Mesenchymal stem cell (in vitro differentiated cells and primary cell): ENCODE results near the gene CTRL.

ENCODE experiments used
- DNase-seq: peaks from one replicate; pipeline ENCODE4 v3.0.0-alpha.2; 2013
- H2AFZ ChIP-seq: one replicate; pipeline ENCODE4 v1.6.1; 2013; ENCODE audit warnings: low read depth, mild to moderate bottlenecking, control low read depth, inconsistent platforms, low read length, moderate library complexity
- H2AK5ac ChIP-seq: 2 replicates; pipeline ENCODE4 v1.6.1; 2013; ENCODE audit warnings: low read length, moderate library complexity, mild to moderate bottlenecking, inconsistent platforms; ENCODE audit not compliant: severe bottlenecking
- H2BK120ac ChIP-seq: one replicate; pipeline ENCODE4 v1.6.1; 2013; ENCODE audit warnings: low read depth, mild to moderate bottlenecking, inconsistent platforms, low read length, moderate library complexity
- H2BK12ac ChIP-seq, 2 experiments: one replicate each; pipeline ENCODE4 v1.6.1; 2013; ENCODE audit warnings: inconsistent platforms in 2 of 2, low read length in 2 of 2, mild to moderate bottlenecking in 2 of 2, moderate library complexity in 2 of 2, control low read depth in 1 of 2
- H2BK15ac ChIP-seq: one replicate; pipeline ENCODE4 v1.6.1; 2013; ENCODE audit warnings: mild to moderate bottlenecking, low read depth, inconsistent platforms; ENCODE audit not compliant: poor library complexity, severe bottlenecking
- H2BK5ac ChIP-seq: 2 replicates; pipeline ENCODE4 v1.6.1; 2013; ENCODE audit warnings: low read depth, mild to moderate bottlenecking, low read length, control low read depth, inconsistent platforms; ENCODE audit not compliant: poor library complexity, severe bottlenecking
- H3K14ac ChIP-seq, 2 experiments: one replicate each; pipeline ENCODE4 v1.6.1; 2013; ENCODE audit warnings: inconsistent platforms in 2 of 2, low read length in 2 of 2, control low read depth in 1 of 2, mild to moderate bottlenecking in 1 of 2, moderate library complexity in 1 of 2
- H3K18ac ChIP-seq, 2 experiments: one replicate each; pipeline ENCODE4 v1.6.1; 2013; ENCODE audit warnings: inconsistent platforms in 2 of 2, low read length in 2 of 2, control low read depth in 1 of 2, low read depth in 1 of 2, mild to moderate bottlenecking in 1 of 2
- H3K23ac ChIP-seq, 2 experiments: one replicate each; pipeline ENCODE4 v1.6.1; 2013; ENCODE audit warnings: inconsistent platforms in 2 of 2, low read length in 2 of 2, mild to moderate bottlenecking in 2 of 2, moderate library complexity in 2 of 2, control low read depth in 1 of 2
- H3K27ac ChIP-seq: 2 replicates; pipeline ENCODE4 v1.5.1; 2013; ENCODE audit warnings: mild to moderate bottlenecking, moderate library complexity, low read length, control low read depth, inconsistent platforms; ENCODE audit not compliant: poor library complexity, severe bottlenecking
- H3K27me3 ChIP-seq, 2 experiments: 2 replicates each; pipeline versions ENCODE4 v1.6.1 to v1.7.0; 2013; ENCODE audit warnings: low read length in 2 of 2, mild to moderate bottlenecking in 2 of 2, moderate library complexity in 2 of 2, control low read depth in 1 of 2, inconsistent platforms in 1 of 2; ENCODE audit not compliant: control insufficient read depth in 1 of 2, insufficient read depth in 1 of 2
- H3K36me3 ChIP-seq, 2 experiments: 2 replicates each; pipeline versions ENCODE4 v1.6.1 to v1.7.0; 2013; ENCODE audit warnings: low read length in 2 of 2, control low read depth in 1 of 2, inconsistent platforms in 1 of 2, low read depth in 1 of 2, mild to moderate bottlenecking in 1 of 2; ENCODE audit not compliant: insufficient read depth in 2 of 2, control insufficient read depth in 1 of 2
- H3K4ac ChIP-seq, 2 experiments: one replicate each; pipeline ENCODE4 v1.6.1; 2013; ENCODE audit warnings: inconsistent platforms in 2 of 2, low read length in 2 of 2, mild to moderate bottlenecking in 2 of 2, moderate library complexity in 2 of 2, control low read depth in 1 of 2, low read depth in 1 of 2
- H3K4me1 ChIP-seq: 2 replicates; pipeline ENCODE4 v1.6.1; 2013; ENCODE audit warnings: low read depth, low read length, control low read depth; ENCODE audit not compliant: control insufficient read depth, insufficient read depth
- H3K4me2 ChIP-seq: 2 replicates; pipeline ENCODE4 v1.6.1; 2013; ENCODE audit warnings: low read length, mild to moderate bottlenecking, inconsistent platforms; ENCODE audit not compliant: poor library complexity, severe bottlenecking
- H3K4me3 ChIP-seq, 2 experiments: 2 replicates each; pipeline versions ENCODE4 v1.5.1 to v1.7.0; 2013; ENCODE audit warnings: low read length in 2 of 2, mild to moderate bottlenecking in 2 of 2, control low read depth in 1 of 2, low read depth in 1 of 2; ENCODE audit not compliant: insufficient read depth in 1 of 2
- H3K79me1 ChIP-seq: replicated peaks from 2 replicates; pipeline ENCODE4 v1.6.1; 2013; ENCODE audit warnings: mild to moderate bottlenecking, control low read depth, low read length, inconsistent platforms; ENCODE audit not compliant: poor library complexity, severe bottlenecking
- H3K9ac ChIP-seq: 2 replicates; pipeline ENCODE4 v1.7.0; 2013; ENCODE audit warnings: mild to moderate bottlenecking, low read length, moderate library complexity
- H3K9me3 ChIP-seq: 2 replicates; pipeline ENCODE4 v1.7.0; 2013; ENCODE audit warnings: mild to moderate bottlenecking, low read length; ENCODE audit not compliant: control insufficient read depth
- H4K8ac ChIP-seq: one replicate; pipeline ENCODE4 v1.6.1; 2013; ENCODE audit warnings: inconsistent platforms, mild to moderate bottlenecking, low read length, moderate library complexity
- H4K91ac ChIP-seq: one replicate; pipeline ENCODE4 v1.6.1; 2013; ENCODE audit warnings: mild to moderate bottlenecking, low read length, inconsistent platforms
- WGBS: methylation state at CpG from one replicate; pipeline ENCODE4 v1.1.7; 2013; ENCODE audit warnings: mixed read lengths; 5-methylcytosine and 5-hydroxymethylcytosine counted together

The CTRL gene

GRCh38 chr16:67930191-67930590, 1.5 kb downstream of the CTRL start:
- Histone ChIP-seq H3K27me3 (no peaks in the 10 kb centered on the region), H2BK120ac (no peak overlapping the region), H3K14ac (no peak overlapping the region), H3K4me3 (no peak overlapping the region), H4K8ac (no peak overlapping the region), H3K4ac (no peak overlapping the region), H2BK5ac (no peak overlapping the region), H3K18ac (no peak overlapping the region), H4K91ac (no peak overlapping the region), H2AK5ac (no peak overlapping the region), H3K36me3 (peaks cover 59 to 69% of the 10 kb centered on the region in 2 experiments), H3K9me3 (no peaks in the 10 kb centered on the region), H2BK15ac (no peak overlapping the region), H3K4me2 (no peak overlapping the region), H2BK12ac (no peak overlapping the region), H3K27ac (no peak overlapping the region), H3K23ac (no peak overlapping the region), H2AFZ (no peak overlapping the region), H3K79me1 (peaks cover 39% of the 10 kb centered on the region), H3K4me1 (peaks cover 26% of the 10 kb centered on the region), H3K9ac (no peak overlapping the region)
- DNase-seq, result no peak
- WGBS, result 93% methylated on average over 14 of the region's 14 CpGs

GRCh38 chr16:67928561-67929364, 2.9 kb downstream of the CTRL start:
- Histone ChIP-seq H2BK120ac (no peak overlapping the region), H4K8ac (peak overlapping the region; percentile 56), H3K14ac (no peak overlapping the region), H3K9ac (no peak overlapping the region), H3K79me1 (peaks cover 37% of the 10 kb centered on the region), H2BK5ac (no peak overlapping the region), H3K36me3 (peaks cover 51 to 68% of the 10 kb centered on the region in 2 experiments), H3K4me2 (no peak overlapping the region), H3K18ac (no peak overlapping the region), H2BK15ac (no peak overlapping the region), H4K91ac (no peak overlapping the region), H3K9me3 (no peaks in the 10 kb centered on the region), H3K4me3 (no peak overlapping the region), H3K27ac (no peak overlapping the region), H3K4me1 (peaks cover 15% of the 10 kb centered on the region), H2BK12ac (peak overlapping the region in 1 of 2 experiments; percentile 11), H3K23ac (no peak overlapping the region), H3K27me3 (no peaks in the 10 kb centered on the region), H2AFZ (no peak overlapping the region), H3K4ac (no peak overlapping the region), H2AK5ac (no peak overlapping the region)
- WGBS, result 47% methylated on average over 15 of the region's 16 CpGs
- DNase-seq, result peak; percentile 65

GRCh38 chr16:67928147-67928546, 3.5 kb downstream of the CTRL start:
- Histone ChIP-seq H2BK120ac (no peak overlapping the region), H3K4ac (no peak overlapping the region), H3K36me3 (peaks cover 49 to 71% of the 10 kb centered on the region in 2 experiments), H3K14ac (no peak overlapping the region), H3K4me1 (peaks cover 13% of the 10 kb centered on the region), H3K9me3 (no peaks in the 10 kb centered on the region), H2AFZ (no peak overlapping the region), H2BK15ac (no peak overlapping the region), H3K9ac (no peak overlapping the region), H4K8ac (no peak overlapping the region), H3K4me2 (no peak overlapping the region), H3K27ac (no peak overlapping the region), H3K23ac (no peak overlapping the region), H3K27me3 (no peaks in the 10 kb centered on the region), H2AK5ac (no peak overlapping the region), H3K18ac (no peak overlapping the region), H2BK5ac (no peak overlapping the region), H3K79me1 (peaks cover 38% of the 10 kb centered on the region), H2BK12ac (no peak overlapping the region), H4K91ac (no peak overlapping the region), H3K4me3 (no peak overlapping the region)
- 83% methylated on average over 6 of the region's 7 CpGs for WGBS
- DNase-seq, result no peak

- Histone ChIP-seq H4K91ac (no peak overlapping the region), H3K18ac (no peak overlapping the region), H2BK5ac (no peak overlapping the region), H3K14ac (no peak overlapping the region), H3K9ac (no peak overlapping the region), H3K23ac (no peak overlapping the region), H4K8ac (no peak overlapping the region), H3K4me1 (peaks cover 13% of the 10 kb centered on the region), H2BK12ac (no peak overlapping the region), H3K79me1 (peaks cover 43% of the 10 kb centered on the region), H3K4ac (no peak overlapping the region), H3K27ac (no peak overlapping the region), H2AK5ac (no peak overlapping the region), H3K9me3 (no peaks in the 10 kb centered on the region), H2BK120ac (no peak overlapping the region), H2BK15ac (no peak overlapping the region), H3K4me2 (no peak overlapping the region), H3K27me3 (no peaks in the 10 kb centered on the region), H3K4me3 (no peak overlapping the region), H3K36me3 (peaks cover 47 to 74% of the 10 kb centered on the region in 2 experiments), H2AFZ (no peak overlapping the region)
- DNase-seq, result no peak
- 94% methylated on average over 22 of the region's 22 CpGs for WGBS
Observed at GRCh38 chr16:67927131-67927941, 4.3 kb downstream of the CTRL start.
